HepG2 (cell line): ENCODE results near the gene MPI. TPM values are rescaled to one million over a fixed set of nuclear protein-coding genes. Genes with fewer than 3 reads are reported as not detected.

ENCODE experiments used
- ATAC-seq: fragments of 200-7000 bp; cut with Tn5 transposase; 3 replicates; pipeline ENCODE4 v1.9.1; 2020; ENCODE audit warnings: mild to moderate bottlenecking, moderate library complexity
- BruUV-seq: library from RNA; stranded (reverse); fragments of 400-500 nt; replicated peaks from 2 replicates; lab custom pipeline; 2021; lab: Mats Ljungman, UMichigan
- CTCF ChIA-PET: fragments of 300-600 bp; formaldehyde crosslinking; extraction: SDS; loops from one replicate; lab custom pipeline; 2021; ENCODE audit warnings: low total read pairs, inconsistent platforms, low intra/inter-chr PET ratio; lab: Yijun Ruan, JAX
- POLR2A ChIA-PET: fragments of 350-600 bp; sonication (Branson Sonifier 250); formaldehyde crosslinking; loops from one replicate; lab custom pipeline; 2020; ENCODE audit warnings: antibody characterized with exemption, inconsistent platforms; lab: Yijun Ruan, JAX
- DNase-seq: peaks from one replicate; pipeline ENCODE4 v3.0.0-alpha.2; 2015; ENCODE audit warnings: low spot score
- FAIRE-seq: peaks from 3 replicates; lab custom pipeline; 2011; peaks lifted over from hg19 to GRCh38; lab: Jason Lieb, UNC
- H2AFZ ChIP-seq: one replicate; pipeline ENCODE4 v1.6.1; 2011; ENCODE audit warnings: low read length, inconsistent platforms
- H3K27ac ChIP-seq: fragments of 300-600 bp; 3 replicates; pipeline ENCODE4 v1.8.0; 2011; ENCODE audit warnings: mixed run types, mild to moderate bottlenecking, mixed read lengths, low read length, inconsistent platforms; ENCODE audit not compliant: insufficient read depth; ENCODE audit errors: extremely low read length
- H3K27me3 ChIP-seq, 2 experiments: fragments of 200-600 bp in 1 of 2; 2 replicates in 1 of 2; 3 replicates in 1 of 2; pipeline versions ENCODE4 v1.6.0 to v1.8.0; 2011; ENCODE audit warnings: low read length in 2 of 2, mild to moderate bottlenecking in 2 of 2, moderate library complexity in 2 of 2, inconsistent platforms in 1 of 2; ENCODE audit not compliant: insufficient read depth in 2 of 2, control insufficient read depth in 1 of 2
- H3K36me3 ChIP-seq, 2 experiments: fragments of 200-600 bp in 1 of 2; replicated peaks in 1 of 2; 2 replicates in 1 of 2; 3 replicates in 1 of 2; pipeline versions ENCODE4 v1.5.1 to v1.8.0; 2011; ENCODE audit warnings: low read length in 2 of 2, inconsistent platforms in 1 of 2; ENCODE audit not compliant: insufficient read depth in 2 of 2, control insufficient read depth in 1 of 2
- H3K4me1 ChIP-seq: 2 replicates; pipeline ENCODE4 v1.5.1; 2012; ENCODE audit warnings: low read length, inconsistent platforms; ENCODE audit not compliant: insufficient read depth
- H3K4me2 ChIP-seq: 2 replicates; pipeline ENCODE4 v1.6.0; 2011; ENCODE audit warnings: low read depth, low read length, inconsistent platforms
- H3K4me3 ChIP-seq, 3 experiments: fragments of 200-600 bp in 1 of 3; sonication (generic), shearing (Covaris generic) in 1 of 3; replicated peaks in 1 of 3; 2 replicates each; pipeline ENCODE4 v1.5.1; 2011 to 2016; ENCODE audit warnings: low read length in 3 of 3, inconsistent platforms in 2 of 3, low read depth in 2 of 3, mild to moderate bottlenecking in 2 of 3, control low read depth in 1 of 3, mixed read lengths in 1 of 3; ENCODE audit not compliant: insufficient read depth in 1 of 3
- H3K79me2 ChIP-seq: one replicate; pipeline ENCODE4 v1.6.1; 2011; ENCODE audit warnings: low read length, inconsistent platforms; ENCODE audit not compliant: insufficient read depth
- H3K9ac ChIP-seq: 2 replicates; pipeline ENCODE4 v1.6.0; 2011; ENCODE audit warnings: mild to moderate bottlenecking, low read depth, low read length, inconsistent platforms; ENCODE audit not compliant: insufficient read depth
- H3K9me3 ChIP-seq: 2 replicates; pipeline ENCODE4 v1.5.1; 2012; ENCODE audit warnings: mild to moderate bottlenecking, low read length
- H4K20me1 ChIP-seq: 2 replicates; pipeline ENCODE4 v1.6.0; 2011; ENCODE audit warnings: inconsistent platforms, mild to moderate bottlenecking, low read length, moderate library complexity; ENCODE audit not compliant: insufficient read depth
- FUBP1 ChIP-seq: sonication (generic); formaldehyde crosslinking; IDR thresholded peaks from 2 replicates; pipeline ENCODE4 v1.5.1; 2020; ENCODE audit warnings: missing genetic modification reagents, mild to moderate bottlenecking, borderline replicate concordance
- GFI1 ChIP-seq: sonication (generic); formaldehyde crosslinking; IDR thresholded peaks from 2 replicates; pipeline ENCODE4 v1.5.0; 2020; ENCODE audit warnings: missing genetic modification reagents, mild to moderate bottlenecking, borderline replicate concordance
- GZF1 ChIP-seq: sonication (generic); formaldehyde crosslinking; IDR thresholded peaks from 2 replicates; pipeline ENCODE4 v1.5.1; 2020; ENCODE audit warnings: mild to moderate bottlenecking, missing genetic modification reagents
- HDAC2 ChIP-seq: sonication (generic); formaldehyde crosslinking; IDR thresholded peaks from 2 replicates; pipeline ENCODE4 v1.4.0; 2020; ENCODE audit warnings: missing genetic modification reagents
- HMGXB4 ChIP-seq, 2 experiments: sonication (generic) in 1 of 2; formaldehyde crosslinking in 1 of 2; IDR thresholded peaks; 2 replicates each; pipeline versions ENCODE4 v1.4.0 to v1.6.1; 2018 to 2020; ENCODE audit warnings: missing genetic modification reagents in 2 of 2, borderline replicate concordance in 1 of 2, low read depth in 1 of 2, mild to moderate bottlenecking in 1 of 2, missing biosample characterization in 1 of 2
- HNF4A ChIP-seq: sonication (generic); formaldehyde crosslinking; IDR thresholded peaks from 2 replicates; pipeline ENCODE4 v1.4.0; 2020; ENCODE audit warnings: missing genetic modification reagents
- HOXA5 ChIP-seq: sonication (generic); formaldehyde crosslinking; IDR thresholded peaks from 2 replicates; pipeline ENCODE4 v1.4.0; 2020; ENCODE audit warnings: missing genetic modification reagents
- HOXA7 ChIP-seq: sonication (generic); formaldehyde crosslinking; IDR thresholded peaks from 2 replicates; pipeline ENCODE4 v1.8.1; 2022; ENCODE audit warnings: mild to moderate bottlenecking, missing genetic modification reagents, moderate library complexity
- HOXA9 ChIP-seq: sonication (generic); formaldehyde crosslinking; IDR thresholded peaks from 2 replicates; pipeline ENCODE4 v1.8.1; 2022; ENCODE audit warnings: missing genetic modification reagents, mild to moderate bottlenecking, moderate library complexity, borderline replicate concordance
- MXI1 ChIP-seq: IDR thresholded peaks from 3 replicates; pipeline ENCODE4 v1.6.1; 2012; ENCODE audit warnings: low read depth, low read length, inconsistent platforms, borderline replicate concordance
- NAIF1 ChIP-seq: sonication (generic); formaldehyde crosslinking; IDR thresholded peaks from 2 replicates; pipeline ENCODE4 v1.5.0; 2020; ENCODE audit warnings: mild to moderate bottlenecking, missing genetic modification reagents, borderline replicate concordance
- POLR2AphosphoS5 ChIP-seq: IDR thresholded peaks from 2 replicates; pipeline ENCODE4 v1.6.1; 2012; ENCODE audit warnings: low read depth, low read length
- SKI ChIP-seq: fragments of 450-650 bp; IDR thresholded peaks from one replicate; pipeline ENCODE4 v1.6.1; 2018; ENCODE audit warnings: mild to moderate bottlenecking; ENCODE audit not compliant: partially characterized antibody
- ZC3H13 ChIP-seq: sonication (generic); formaldehyde crosslinking; IDR thresholded peaks from 2 replicates; pipeline ENCODE4 v1.8.1; 2023; ENCODE audit warnings: mild to moderate bottlenecking, missing genetic modification reagents, moderate library complexity
- ZNF17 ChIP-seq: sonication (generic); formaldehyde crosslinking; IDR thresholded peaks from 2 replicates; pipeline ENCODE4 v1.5.0; 2020; ENCODE audit warnings: mild to moderate bottlenecking, missing genetic modification reagents
- ZNF235 ChIP-seq: sonication (generic); formaldehyde crosslinking; IDR thresholded peaks from 2 replicates; pipeline ENCODE4 v1.8.1; 2023; ENCODE audit warnings: mild to moderate bottlenecking, missing genetic modification reagents, borderline replicate concordance
- ZNF292 ChIP-seq: sonication (generic); formaldehyde crosslinking; IDR thresholded peaks from 2 replicates; pipeline ENCODE4 v1.8.1; 2022; ENCODE audit warnings: mild to moderate bottlenecking, low read depth, missing genetic modification reagents, borderline replicate concordance
- ZNF567 ChIP-seq: sonication (generic); formaldehyde crosslinking; IDR thresholded peaks from 2 replicates; pipeline ENCODE4 v1.8.1; 2023; ENCODE audit warnings: mild to moderate bottlenecking, missing genetic modification reagents, borderline replicate concordance
- WGBS: methylation state at CpG from one replicate; pipeline ENCODE4 v1.1.6; 2017; ENCODE audit warnings: low lambda C conversion rate; 5-methylcytosine and 5-hydroxymethylcytosine counted together
- in situ Hi-C: cut with HindIII; loops from 2 replicates; pipeline ENCODE4 v1.10.0; 2017; ENCODE audit warnings: low pct_unique_long_range_greater_than_20kb; ENCODE audit not compliant: extremely low pct_ligation_motif_present
- intact Hi-C: fragments of 100-400 bp; cut with micrococcal nuclease; formaldehyde crosslinking; loops from one replicate; pipeline ENCODE4 v1.10.0; 2022; ENCODE audit not compliant: unreplicated experiment
- polyA plus RNA-seq, 8 experiments: library from polyadenylated mRNA; depleted of rRNA in 3 of 8; stranded (reverse) in 7 of 8; unstranded in 1 of 8; fragments of >200 nt; fragmentation: Illumina TruSeq in 4 of 8; extraction: Trizol in 4 of 8; gene quantifications; 2 replicates each; pipeline versions ENCODE4 v1.2.1 to v1.2.3, GENCODE V29; 2011 to 2016; ENCODE audit warnings: low read depth in 4 of 8, missing spikeins in 1 of 8, mixed read lengths in 1 of 8; ENCODE audit not compliant: insufficient read depth in 1 of 8
- total RNA-seq, 5 experiments: library from RNA; depleted of rRNA; stranded (reverse); fragments of >200 nt; fragmentation: Illumina TruSeq; extraction: Trizol; gene quantifications; 2 replicates each; pipeline ENCODE4 v1.2.3, GENCODE V29; 2016; ENCODE audit warnings: low read depth in 1 of 5

MPI gene
- total and polyA plus RNA-seq, 2 of the 13 experiments (the other 11 are each of a cell fraction or from before 2014, with no cell fraction given), result 36.9 to 63.5 TPM

GRCh38 chr15:74906067-74906449 lies 16.2 kb downstream of the MPI start (continued):
- TF ChIP-seq ZC3H13 (CRISPR knock-in tag) (no peak), ZNF567 (CRISPR knock-in tag) (0 out of 2 replicates have a peak, but pooled peaks have one; percentile 22)
- TF ChIP-seq, all 625 proteins: peak for 10

GRCh38 chr15:74906450-74907162 lies 16.8 kb downstream of the MPI start, which contains the start of gene FAM219B:
Gene FAM219B, minus strand, starts transcription at chr15:74906851. Its CDS starts 51 bp downstream, at chr15:74906800.
- CTCF ChIA-PET, result interaction anchor here (1.1 kb wide), 1 partner anchor 43 kb away, joined by 3 read pairs; no protein-coding TSS in a partner anchor
- peak; percentile 78 for DNase-seq
- TF ChIP-seq NAIF1 (CRISPR knock-in tag), result no peak
- TF ChIP-seq ZNF292 (CRISPR knock-in tag), result no peak
- TF ChIP-seq HOXA5 (CRISPR knock-in tag), result peak; percentile 27; the same call in 1 of the 2 replicates
- TF ChIP-seq FUBP1 (CRISPR knock-in tag), result no peak
- TF ChIP-seq HMGXB4 (CRISPR knock-in tag; IDR thresholded peaks at IDR 0.05; ENCODE audit: borderline replicate concordance in 1 of 2, low read depth in 1 of 2), result peak; percentile 39 to 78
- TF ChIP-seq HOXA7 (CRISPR knock-in tag), result no peak
- TF ChIP-seq HDAC2 (CRISPR knock-in tag), result no peak
- TF ChIP-seq GFI1 (CRISPR knock-in tag), result no peak
- TF ChIP-seq HOXA9 (CRISPR knock-in tag), result no peak
- peak; percentile 85 for TF ChIP-seq POLR2AphosphoS5
- TF ChIP-seq HNF4A, result no peak
- TF ChIP-seq MXI1, result peak; percentile 48; the same call in 1 of the 3 replicates
- peak; percentile 15 for TF ChIP-seq SKI
- no peak for TF ChIP-seq ZNF17
- no peak for TF ChIP-seq GZF1 (CRISPR knock-in tag)
- TF ChIP-seq ZNF235 (CRISPR knock-in tag), result 0 out of 2 replicates have a peak, but pooled peaks have one; percentile 51

More at GRCh38 chr15:74906450-74907162, 16.8 kb downstream of the MPI start, which contains the start of gene FAM219B:
- peak within 1 kb of the TSS; percentile 93 for H3K4me2 ChIP-seq
- intact Hi-C loops, result loop anchor here (5.0 kb wide), 1 partner anchor 46 kb away; no protein-coding TSS in a partner anchor
- peak within 1 kb of the TSS; percentile 33 for H2AFZ ChIP-seq
- peak within 1 kb of the TSS; percentile 76 for H3K27ac ChIP-seq
- no peak for FAIRE-seq
- WGBS, result under 1% methylated on average over 27 of the region's 74 CpGs
- peak within 1 kb of the TSS; percentile 77 for H3K9ac ChIP-seq
- no peaks in the 10 kb centered on the region; a peak in 1 of 5 replicates for H3K27me3 ChIP-seq
- peaks cover 16% of the 10 kb centered on the region for H3K79me2 ChIP-seq
- no TSS peak for BruUV-seq
- H4K20me1 ChIP-seq, result no peaks in the 10 kb centered on the region
- peaks cover 12 to 32% of the 10 kb centered on the region in 2 experiments for H3K36me3 ChIP-seq
- peak; percentile 93 for ATAC-seq
- H3K4me1 ChIP-seq, result peaks cover 31% of the 10 kb centered on the region
- no peaks in the 10 kb centered on the region for H3K9me3 ChIP-seq
- POLR2A ChIA-PET, result interaction anchor here (0.6 to 2.5 kb wide), 23 partner anchors 9 to 137 kb away, joined by 3 to 28 read pairs (median 4); partner anchors contain the start of genes COX5A, MPI, PPCDC and SCAMP2
- peak within 1 kb of the TSS; percentile 85 to 91 (median 88) for H3K4me3 ChIP-seq
- in situ Hi-C loops, result no loop called here
